Measurements from ENCODE around the gene POLR3H.
"Not testable (repeated sequence)": the region's sequence is repeated elsewhere in the genome, so short reads cannot be mapped to it uniquely, and the experiment has no call there.

POLR3H gene

GRCh38 chr22:41573677-41574076, 29.4 kb upstream of the POLR3H start:
- ATAC-seq (no peak), DNase-seq (ENCODE audit: low spot score in 2 of 2) (no peak)
- H3K9me3 Mint-ChIP-seq = no peaks in the 10 kb centered on the region
- no peak overlapping the region for H3K27ac Mint-ChIP-seq
- H3K4me3 Mint-ChIP-seq = no peak overlapping the region
- peaks cover 7% of the 10 kb centered on the region for H3K36me3 Mint-ChIP-seq
- H3K4me1 Mint-ChIP-seq = no peaks in the 10 kb centered on the region

GRCh38 chr22:41572305-41572704, 28.0 kb upstream of the POLR3H start:
- ATAC-seq; H3K9me3 Mint-ChIP-seq; DNase-seq (ENCODE audit: low spot score in 2 of 2); H3K4me3 Mint-ChIP-seq; H3K4me1 Mint-ChIP-seq; H3K36me3 Mint-ChIP-seq; H3K27ac Mint-ChIP-seq: not testable (repeated sequence)

GRCh38 chr22:41571786-41572185, 27.5 kb upstream of the POLR3H start:
- H3K4me1 Mint-ChIP-seq = no peaks in the 10 kb centered on the region
- H3K9me3 Mint-ChIP-seq = no peaks in the 10 kb centered on the region
- H3K36me3 Mint-ChIP-seq = peaks cover 2% of the 10 kb centered on the region

GRCh38 chr22:41570221-41570620, 26.0 kb upstream of the POLR3H start:
- no peaks in the 10 kb centered on the region for H3K36me3 Mint-ChIP-seq
- peaks cover 5% of the 10 kb centered on the region for H3K4me1 Mint-ChIP-seq
- no peak overlapping the region for H3K4me3 Mint-ChIP-seq
- no peaks in the 10 kb centered on the region for H3K9me3 Mint-ChIP-seq
- H3K27ac Mint-ChIP-seq = no peak overlapping the region
- ATAC-seq = no peak
- DNase-seq (ENCODE audit: low spot score in 2 of 2) = no peak

More at GRCh38 chr22:41571786-41572185, 27.5 kb upstream of the POLR3H start:
- Mint-ChIP-seq H3K4me3 (no peak overlapping the region), H3K27ac (no peak overlapping the region)
- ATAC-seq = no peak
- no peak for DNase-seq (ENCODE audit: low spot score in 2 of 2)

GRCh38 chr22:41568811-41569210, 24.5 kb upstream of the POLR3H start:
- no peak overlapping the region for H3K4me3 Mint-ChIP-seq
- ATAC-seq (no peak), DNase-seq (ENCODE audit: low spot score in 2 of 2) (no peak)
- H3K27ac Mint-ChIP-seq = no peak overlapping the region
- peaks cover 9% of the 10 kb centered on the region for H3K4me1 Mint-ChIP-seq
- H3K9me3 Mint-ChIP-seq = no peaks in the 10 kb centered on the region
- no peaks in the 10 kb centered on the region for H3K36me3 Mint-ChIP-seq

- Mint-ChIP-seq H3K36me3 (no peaks in the 10 kb centered on the region), H3K9me3 (no peaks in the 10 kb centered on the region)
These were observed 23.2 kb upstream of the POLR3H start for GRCh38 chr22:41567512-41567768.

GRCh38 chr22:41565403-41566054, 21.3 kb upstream of the POLR3H start:
- DNase-seq (ENCODE audit: low spot score in 2 of 2) = no peak
- Mint-ChIP-seq H3K9me3 (no peaks in the 10 kb centered on the region), H3K36me3 (no peaks in the 10 kb centered on the region), H3K4me3 (no peak overlapping the region), H3K4me1 (peaks cover 9% of the 10 kb centered on the region), H3K27ac (peak overlapping the region; percentile 20)
- ATAC-seq = peak; percentile 92

More at GRCh38 chr22:41567512-41567768, 23.2 kb upstream of the POLR3H start:
- Mint-ChIP-seq H3K4me1 (peaks cover 9% of the 10 kb centered on the region), H3K4me3 (no peak overlapping the region), H3K27ac (peak overlapping the region; percentile 54)
- ATAC-seq = no peak
- DNase-seq (ENCODE audit: low spot score in 2 of 2) = no peak

- peaks cover 9% of the 10 kb centered on the region for H3K4me1 Mint-ChIP-seq
- H3K36me3 Mint-ChIP-seq = no peaks in the 10 kb centered on the region
- no peaks in the 10 kb centered on the region for H3K9me3 Mint-ChIP-seq
- DNase-seq (ENCODE audit: low spot score in 2 of 2) (no peak), ATAC-seq (no peak)
- H3K27ac Mint-ChIP-seq = peak overlapping the region; percentile 20
- no peak overlapping the region for H3K4me3 Mint-ChIP-seq
These were observed 20.3 kb upstream of the POLR3H start for GRCh38 chr22:41564563-41564962.

- H3K27ac Mint-ChIP-seq = no peak overlapping the region
- no peak for DNase-seq (ENCODE audit: low spot score in 2 of 2)
These were observed 18.9 kb upstream of the POLR3H start for GRCh38 chr22:41563051-41563711.

GRCh38 chr22:41562461-41562860, 18.2 kb upstream of the POLR3H start:
- H3K27ac Mint-ChIP-seq = no peak overlapping the region
- no peak for DNase-seq (ENCODE audit: low spot score in 2 of 2)
- ATAC-seq = no peak
- no peaks in the 10 kb centered on the region for H3K36me3 Mint-ChIP-seq
- no peak overlapping the region for H3K4me3 Mint-ChIP-seq
- H3K4me1 Mint-ChIP-seq = peaks cover 9% of the 10 kb centered on the region
- no peaks in the 10 kb centered on the region for H3K9me3 Mint-ChIP-seq

More at GRCh38 chr22:41563051-41563711, 18.9 kb upstream of the POLR3H start:
- no peak for ATAC-seq
- H3K9me3 Mint-ChIP-seq = no peaks in the 10 kb centered on the region
- H3K4me1 Mint-ChIP-seq = peaks cover 9% of the 10 kb centered on the region
- no peaks in the 10 kb centered on the region for H3K36me3 Mint-ChIP-seq
- no peak overlapping the region for H3K4me3 Mint-ChIP-seq

GRCh38 chr22:41561788-41562187, 17.5 kb upstream of the POLR3H start:
- peaks cover 9% of the 10 kb centered on the region for H3K4me1 Mint-ChIP-seq
- no peaks in the 10 kb centered on the region for H3K36me3 Mint-ChIP-seq
- H3K9me3 Mint-ChIP-seq = no peaks in the 10 kb centered on the region
- DNase-seq (ENCODE audit: low spot score in 2 of 2) = no peak
- no peak overlapping the region for H3K4me3 Mint-ChIP-seq
- ATAC-seq = no peak
- no peak overlapping the region for H3K27ac Mint-ChIP-seq

- H3K9me3 Mint-ChIP-seq = no peaks in the 10 kb centered on the region
- no peaks in the 10 kb centered on the region for H3K36me3 Mint-ChIP-seq
- no peak overlapping the region for H3K4me3 Mint-ChIP-seq
- H3K27ac Mint-ChIP-seq = no peak overlapping the region
- no peak for DNase-seq (ENCODE audit: low spot score in 2 of 2)
- H3K4me1 Mint-ChIP-seq = peaks cover 9% of the 10 kb centered on the region
- no peak for ATAC-seq
These were observed 17.1 kb upstream of the POLR3H start for GRCh38 chr22:41561335-41561734.

GRCh38 chr22:41560095-41560471, 15.8 kb upstream of the POLR3H start:
- peak overlapping the region; percentile 73 for H3K27ac Mint-ChIP-seq
- no peak overlapping the region for H3K4me3 Mint-ChIP-seq
- H3K9me3 Mint-ChIP-seq = no peaks in the 10 kb centered on the region
- H3K36me3 Mint-ChIP-seq = no peaks in the 10 kb centered on the region
- DNase-seq (ENCODE audit: low spot score in 2 of 2) = no peak
- H3K4me1 Mint-ChIP-seq = peaks cover 4% of the 10 kb centered on the region
- ATAC-seq = no peak

- H3K4me3 Mint-ChIP-seq, ATAC-seq, H3K36me3 Mint-ChIP-seq: not testable (repeated sequence)
These were observed 14.0 kb upstream of the POLR3H start for GRCh38 chr22:41558241-41558630.

GRCh38 chr22:41557401-41558240, 13.4 kb upstream of the POLR3H start:
- peak; percentile 71 for ATAC-seq
- Mint-ChIP-seq H3K27ac (peak overlapping the region; percentile 63), H3K9me3 (no peaks in the 10 kb centered on the region), H3K36me3 (no peaks in the 10 kb centered on the region), H3K4me3 (no peak overlapping the region), H3K4me1 (no peaks in the 10 kb centered on the region)
- DNase-seq (ENCODE audit: low spot score in 2 of 2) = no peak

More at GRCh38 chr22:41558241-41558630, 14.0 kb upstream of the POLR3H start:
- not testable (repeated sequence) for H3K4me1 Mint-ChIP-seq; H3K9me3 Mint-ChIP-seq; DNase-seq (ENCODE audit: low spot score in 2 of 2); H3K27ac Mint-ChIP-seq

- H3K9me3 Mint-ChIP-seq = no peaks in the 10 kb centered on the region
- no peak overlapping the region for H3K27ac Mint-ChIP-seq
- H3K4me1 Mint-ChIP-seq = no peaks in the 10 kb centered on the region
- DNase-seq (ENCODE audit: low spot score in 2 of 2) (no peak), ATAC-seq (no peak)
- no peaks in the 10 kb centered on the region for H3K36me3 Mint-ChIP-seq
- no peak overlapping the region for H3K4me3 Mint-ChIP-seq
These were observed 12.3 kb upstream of the POLR3H start for GRCh38 chr22:41556561-41556960.

Data from stimulated activated effector memory CD8-positive, alpha-beta T cell treated with anti-CD3 and anti-CD28 coated beads, Interleukin-12 subunit alpha, Interleukin-12 subunit beta, amount 100 ng/mL, for 72 hours (primary cell).